Lower leg skin (tissue), 4 donors: ENCODE measurements around the gene KCNMA1. TPM values are rescaled to one million over a fixed set of nuclear protein-coding genes. Genes with fewer than 3 reads are reported as not detected.

Experiments used
- DNase-seq, 2 donors: peaks; one replicate each; pipeline ENCODE4 v3.0.0-alpha.2; 2019; ENCODE audit warnings: low spot score in 2 of 2
- H3K4me3 ChIP-seq: fragments of 200-600 bp; sonication (generic); 2 replicates; pipeline ENCODE4 v1.5.1; 2017; ENCODE audit warnings: mild to moderate bottlenecking, low read depth; ENCODE audit not compliant: poor library complexity, severe bottlenecking
- CTCF ChIP-seq, 3 donors: fragments of 450-650 bp; IDR thresholded peaks; one replicate each; pipeline ENCODE4 v1.5.1; 2016; ENCODE audit warnings: antibody characterized with exemption in 3 of 3, mild to moderate bottlenecking in 3 of 3, moderate library complexity in 2 of 3
- POLR2A ChIP-seq, 2 donors: fragments of 450-650 bp; IDR thresholded peaks; one replicate each; pipeline ENCODE4 v1.6.1; 2016 to 2017; ENCODE audit warnings: antibody characterized with exemption in 2 of 2, mild to moderate bottlenecking in 1 of 2, moderate library complexity in 1 of 2
- WGBS, 2 donors: methylation state at CpG; one replicate each; pipeline ENCODE4 v1.1.5; 2018; 5-methylcytosine and 5-hydroxymethylcytosine counted together
- intact Hi-C: fragments of 100-400 bp; cut with DNase I; formaldehyde crosslinking; loops from one replicate; pipeline ENCODE4 v1.15.0; 2023; ENCODE audit warnings: low total_unique reads
- total RNA-seq, 4 donors: library from RNA; depleted of rRNA; stranded (reverse); fragments of >200 nt; gene quantifications; one replicate each; pipeline ENCODE4 v1.1.0, GENCODE V29; 2016

Gene KCNMA1
- total RNA-seq, 4 donors from 2014 or later: 4.1 to 9.9 (median 6.5) TPM

- intact Hi-C loops: no loop called here
- 81 to 84% methylated on average over 8 of the region's 8 CpGs for WGBS, 2 donors
- TF ChIP-seq POLR2A (IDR thresholded peaks at IDR 0.05) (no peak), CTCF (IDR thresholded peaks at IDR 0.05) (no peak)
- no peak for DNase-seq
- no peak overlapping the region for H3K4me3 ChIP-seq
Measured at GRCh38 chr10:76840802-76841201, 796.8 kb downstream of the KCNMA1 start.

GRCh38 chr10:76839276-76839675 lies 798.3 kb downstream of the KCNMA1 start:
- DNase-seq: no peak
- no peak overlapping the region for H3K4me3 ChIP-seq
- no peak for TF ChIP-seq CTCF (IDR thresholded peaks at IDR 0.05)
- no peak for TF ChIP-seq POLR2A (IDR thresholded peaks at IDR 0.05)
- intact Hi-C loops: no loop called here
- WGBS, 2 donors: 31 to 42% methylated on average over 3 of the region's 3 CpGs

- no peak overlapping the region for H3K4me3 ChIP-seq
- TF ChIP-seq POLR2A (IDR thresholded peaks at IDR 0.05): no peak
- TF ChIP-seq CTCF (IDR thresholded peaks at IDR 0.05): no peak
- DNase-seq: no peak
- intact Hi-C loops: no loop called here
- 88 to 95% methylated on average over 1 of the region's 1 CpG for WGBS, 2 donors
Measured at GRCh38 chr10:76830218-76830617, 807.4 kb downstream of the KCNMA1 start.

- intact Hi-C loops: no loop called here
- no peak for DNase-seq
- no peak for TF ChIP-seq CTCF (IDR thresholded peaks at IDR 0.05)
- no peak for TF ChIP-seq POLR2A (IDR thresholded peaks at IDR 0.05)
- 46 to 64% methylated on average over 2 of the region's 2 CpGs for WGBS, 2 donors
- no peak overlapping the region for H3K4me3 ChIP-seq
Measured at GRCh38 chr10:76829724-76830123, 807.9 kb downstream of the KCNMA1 start.
